Heart left ventricle (tissue), 16 donors: Measurements from ENCODE around the gene MCL1. TPM values are rescaled to one million over a fixed set of nuclear protein-coding genes. Genes with fewer than 3 reads are reported as not detected.
"Not testable (repeated sequence)": the region's sequence is repeated elsewhere in the genome, so short reads cannot be mapped to it uniquely, and the experiment has no call there.

Experiments
- ATAC-seq, 4 donors: fragments of 200-7000 bp; cut with Tn5 transposase; one replicate each; pipeline ENCODE4 v1.9.1; 2020 to 2022; ENCODE audit warnings: moderate library complexity in 4 of 4, mild to moderate bottlenecking in 3 of 4, moderate number of reproducible peaks in 1 of 4
- DNase-seq, 5 donors: peaks; one replicate each; pipeline ENCODE4 v3.0.0-alpha.2; 2020
- H3K27ac ChIP-seq, 12 donors: fragments of 200-600 bp; sonication (generic) in 4 of 12; one replicate each; pipeline versions ENCODE4 v1.5.0 to v1.8.0; 2016 to 2022; ENCODE audit warnings: mild to moderate bottlenecking in 2 of 12
- H3K27me3 ChIP-seq, 9 donors: fragments of 200-600 bp; sonication (generic) in 2 of 9; one replicate each; pipeline versions ENCODE4 v1.5.1 to v1.8.0; 2016 to 2022; ENCODE audit warnings: mild to moderate bottlenecking in 3 of 9
- H3K36me3 ChIP-seq, 9 donors: fragments of 200-600 bp; sonication (generic) in 2 of 9; one replicate each; pipeline versions ENCODE4 v1.5.0 to v1.8.0; 2018 to 2022; ENCODE audit warnings: mild to moderate bottlenecking in 2 of 9
- H3K4me1 ChIP-seq, 12 donors: fragments of 200-600 bp; sonication (generic) in 4 of 12; one replicate each; pipeline versions ENCODE4 v1.5.0 to v1.8.0; 2016 to 2022; ENCODE audit warnings: mild to moderate bottlenecking in 3 of 12
- H3K4me3 ChIP-seq, 12 donors: fragments of 200-600 bp; sonication (generic) in 4 of 12; one replicate each; pipeline versions ENCODE4 v1.5.0 to v1.8.0; 2017 to 2022; ENCODE audit warnings: mild to moderate bottlenecking in 9 of 12, moderate library complexity in 4 of 12
- H3K9me3 ChIP-seq, 12 donors: fragments of 200-600 bp; sonication (generic) in 4 of 12; one replicate each; pipeline versions ENCODE4 v1.5.0 to v1.8.0; 2016 to 2022; ENCODE audit warnings: mild to moderate bottlenecking in 1 of 12
- POLR2A ChIP-seq, 2 donors: fragments of 450-650 bp; IDR thresholded peaks; one replicate each; pipeline ENCODE4 v1.6.1; 2017; ENCODE audit warnings: antibody characterized with exemption in 2 of 2, mild to moderate bottlenecking in 2 of 2, moderate library complexity in 2 of 2
- WGBS, 4 donors: extraction: QIAGEN DNeasy Blood & Tissue Kit in 2 of 4; methylation state at CpG; one replicate each; pipeline versions ENCODE4 v1.1.5 to v1.1.7; 2013 to 2018; 5-methylcytosine and 5-hydroxymethylcytosine counted together
- intact Hi-C, 10 donors: fragments of 100-400 bp; cut with DNase I; formaldehyde crosslinking; loops; one replicate each; pipeline versions ENCODE4 v1.11.1 to v1.14.2; 2022
- polyA plus RNA-seq, 2 donors: library from polyadenylated mRNA; stranded (reverse); fragments of 200-250 nt; gene quantifications; one replicate each; pipeline ENCODE4 v1.2.3, GENCODE V29; 2013
- total RNA-seq, 9 donors: library from RNA; depleted of rRNA in 2 of 9; stranded (reverse); fragments of >200 nt in 2 of 9; fragmentation: NEBNext Ultra II Directional in 3 of 9; extraction: Animal tissue kit (Norgen Biotek cat#: 25700) in 3 of 9; gene quantifications; one replicate each; pipeline versions ENCODE4 v1.1.0 to v1.2.4, GENCODE V29; 2016 to 2023
- TF ChIP-seq, protein P1 (sequence below), 12 donors: fragments of 200-600 bp; sonication (generic) in 4 of 12; IDR thresholded peaks; one replicate each; pipeline versions ENCODE4 v1.5.0 to v1.8.0; 2018 to 2022; ENCODE audit warnings: antibody characterized with exemption in 12 of 12, mild to moderate bottlenecking in 5 of 12
- donor health status: ischemic (EF 13 %, LVEDD 7.1; RV severe dilation, severe dysfunction).
- donor health status: healthy with polysubstance abuse.
- donor health status: DM: no; HTN: yes; CAD: no.
- donor health status: DM: no; HTN: no; CAD: no.
- donor health status: ischemic (EF 25% LVEDD 6.9; RV normal size, moderate dysfunction).
- donor health status: ischemic (EF 25% LVEDD 5.7; RV mildly dilated, moderate dysfunction).
- donor health status: healthy.
- donor health status: DM: yes; HTN: yes; CAD: no.
- donor health status: ischemic (EF 35%, LVEDD 5.7; RV mildly dilated, moderate dysfunction).
- donor health status: nonischemic (EF 11% LVEDD 7.7; RV severe dilation, severe dysfunction).
- donor health status: DM: yes; HTN: yes; CAD: no.
- donor health status: PGD.
- donor health status: ischemic (EF 29% LVEDD 5.4; RV normal size, mild dysfunction).
- donor health status: nonischemic (EF 23%, LVEDD 6.1; RV moderate dilation, normal function).

MCL1 gene
- total and polyA plus RNA-seq, 11 donors: 57.1 to 180 (median 104) TPM

DNA sequence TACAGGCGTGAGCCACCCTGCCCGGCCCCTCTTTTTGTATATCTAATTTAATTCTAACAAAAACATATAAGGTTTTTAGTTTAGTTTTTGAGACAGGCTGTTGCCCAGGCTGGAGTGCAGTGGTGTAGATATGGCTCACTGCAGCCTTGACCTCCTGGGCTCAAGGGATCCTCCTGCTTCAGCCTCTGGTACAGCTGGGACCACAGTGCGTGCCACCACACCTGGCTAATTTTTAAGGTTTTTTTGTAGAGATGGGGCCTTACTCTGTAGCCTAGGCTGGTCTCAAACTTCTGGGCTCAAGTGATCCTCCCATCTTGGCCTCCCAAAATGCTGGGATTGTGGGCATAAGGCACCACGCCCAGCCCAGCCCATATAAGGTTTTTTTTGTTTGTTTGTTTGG lies 31.2 kb upstream of the MCL1 start:
- 96 to 100% (median 98%) methylated on average over 4 of the region's 4 CpGs for WGBS, 4 donors
- no peaks in the 10 kb centered on the region for H3K27me3 ChIP-seq
- H3K9me3 ChIP-seq: no peaks in the 10 kb centered on the region
- peaks cover 10 to 67% (median 46%) of the 10 kb centered on the region in 12 donors for H3K4me1 ChIP-seq
- intact Hi-C loops: no loop called here
- DNase-seq (no peak), ATAC-seq (no peak)
- H3K36me3 ChIP-seq: peaks cover 0 to 6% (median 0%) of the 10 kb centered on the region in 9 donors
- H3K27ac ChIP-seq: peak overlapping the region; percentile 54 to 99 (median 82)
- TF ChIP-seq POLR2A (IDR thresholded peaks at IDR 0.05): no peak
- TF ChIP-seq, protein P1, sequence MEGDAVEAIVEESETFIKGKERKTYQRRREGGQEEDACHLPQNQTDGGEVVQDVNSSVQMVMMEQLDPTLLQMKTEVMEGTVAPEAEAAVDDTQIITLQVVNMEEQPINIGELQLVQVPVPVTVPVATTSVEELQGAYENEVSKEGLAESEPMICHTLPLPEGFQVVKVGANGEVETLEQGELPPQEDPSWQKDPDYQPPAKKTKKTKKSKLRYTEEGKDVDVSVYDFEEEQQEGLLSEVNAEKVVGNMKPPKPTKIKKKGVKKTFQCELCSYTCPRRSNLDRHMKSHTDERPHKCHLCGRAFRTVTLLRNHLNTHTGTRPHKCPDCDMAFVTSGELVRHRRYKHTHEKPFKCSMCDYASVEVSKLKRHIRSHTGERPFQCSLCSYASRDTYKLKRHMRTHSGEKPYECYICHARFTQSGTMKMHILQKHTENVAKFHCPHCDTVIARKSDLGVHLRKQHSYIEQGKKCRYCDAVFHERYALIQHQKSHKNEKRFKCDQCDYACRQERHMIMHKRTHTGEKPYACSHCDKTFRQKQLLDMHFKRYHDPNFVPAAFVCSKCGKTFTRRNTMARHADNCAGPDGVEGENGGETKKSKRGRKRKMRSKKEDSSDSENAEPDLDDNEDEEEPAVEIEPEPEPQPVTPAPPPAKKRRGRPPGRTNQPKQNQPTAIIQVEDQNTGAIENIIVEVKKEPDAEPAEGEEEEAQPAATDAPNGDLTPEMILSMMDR (IDR thresholded peaks at IDR 0.05): no peak
- H3K4me3 ChIP-seq: no peak overlapping the region

DNA sequence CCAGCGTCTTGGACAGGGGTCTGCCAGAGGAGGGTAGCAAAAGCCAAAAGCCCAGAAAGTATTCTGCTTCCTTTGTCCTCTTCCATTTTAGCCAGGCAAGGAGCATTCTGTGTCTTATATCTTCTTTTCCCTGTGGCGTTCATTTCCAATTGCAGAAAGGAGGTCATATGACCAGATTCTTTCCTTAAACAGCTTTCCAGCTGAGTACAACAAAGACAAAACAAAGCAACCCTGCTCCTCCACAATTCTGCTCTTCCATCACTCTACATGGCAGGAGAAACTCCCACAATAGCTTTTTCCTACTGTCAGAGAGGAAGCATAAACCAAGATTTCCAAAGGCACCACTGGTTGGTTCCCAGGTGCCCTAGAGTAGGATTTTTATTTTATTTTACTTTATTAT lies 30.3 kb upstream of the MCL1 start:
- TF ChIP-seq, protein P1 (IDR thresholded peaks at IDR 0.05): no peak
- no peak for TF ChIP-seq POLR2A (IDR thresholded peaks at IDR 0.05)
- H3K27ac ChIP-seq: peak overlapping the region; percentile 1 to 99 (median 82)
- no peaks in the 10 kb centered on the region for H3K27me3 ChIP-seq
- peaks cover 10 to 66% (median 48%) of the 10 kb centered on the region in 12 donors for H3K4me1 ChIP-seq
- intact Hi-C loops: no loop called here
- H3K36me3 ChIP-seq: peaks cover 0 to 6% (median 0%) of the 10 kb centered on the region in 9 donors
- DNase-seq (no peak), ATAC-seq (no peak)
- H3K9me3 ChIP-seq: no peaks in the 10 kb centered on the region
- H3K4me3 ChIP-seq: no peak overlapping the region
- 20 to 28% (median 23%) methylated on average over 2 of the region's 2 CpGs for WGBS, 4 donors

DNA sequence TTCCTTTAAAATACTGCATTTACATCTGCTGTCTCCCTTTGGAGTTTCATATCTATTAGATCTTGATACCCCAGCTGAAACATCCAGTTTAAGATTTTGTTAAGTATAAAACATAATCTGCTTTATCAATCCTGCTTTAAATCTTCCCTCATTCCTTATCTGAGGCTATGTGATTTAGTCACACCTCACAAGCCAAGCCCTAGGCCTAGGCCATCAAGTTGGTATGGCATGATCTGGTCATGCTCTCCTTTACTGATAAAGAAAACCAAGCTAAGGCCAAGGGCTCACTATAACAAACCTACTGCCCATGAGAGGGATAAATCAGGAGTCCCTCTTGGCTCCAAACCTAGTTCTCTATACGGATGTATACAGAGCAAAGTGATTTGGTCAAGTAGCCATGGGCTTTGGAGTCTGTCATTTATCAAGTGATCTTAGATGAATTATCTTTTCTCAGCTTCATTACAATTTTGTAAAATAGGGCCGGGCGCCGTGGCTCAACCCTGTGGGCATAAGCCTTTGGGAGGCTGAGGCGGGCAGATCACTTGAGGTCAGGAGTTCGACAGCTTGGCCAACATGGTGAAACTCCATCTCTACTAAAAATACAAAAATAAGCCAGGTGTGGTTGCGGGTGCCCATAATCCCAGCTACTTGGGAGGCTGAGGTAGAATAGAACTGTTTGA lies 27.2 kb upstream of the MCL1 start:
- no peaks in the 10 kb centered on the region for H3K27me3 ChIP-seq
- no peak for DNase-seq
- no peak for ATAC-seq
- intact Hi-C loops: no loop called here
- no peak for TF ChIP-seq POLR2A (IDR thresholded peaks at IDR 0.05)
- TF ChIP-seq, protein P1 (IDR thresholded peaks at IDR 0.05): no peak
- H3K4me3 ChIP-seq: no peak overlapping the region
- H3K27ac ChIP-seq: peak overlapping the region in 1 of 12 donors; percentile 5
- no peaks in the 10 kb centered on the region for H3K9me3 ChIP-seq
- WGBS, 4 donors: 96 to 98% (median 98%) methylated on average over 7 of the region's 7 CpGs
- peaks cover 5 to 46% (median 29%) of the 10 kb centered on the region in 12 donors for H3K4me1 ChIP-seq
- H3K36me3 ChIP-seq: peaks cover 0 to 3% (median 0%) of the 10 kb centered on the region in 9 donors

DNA sequence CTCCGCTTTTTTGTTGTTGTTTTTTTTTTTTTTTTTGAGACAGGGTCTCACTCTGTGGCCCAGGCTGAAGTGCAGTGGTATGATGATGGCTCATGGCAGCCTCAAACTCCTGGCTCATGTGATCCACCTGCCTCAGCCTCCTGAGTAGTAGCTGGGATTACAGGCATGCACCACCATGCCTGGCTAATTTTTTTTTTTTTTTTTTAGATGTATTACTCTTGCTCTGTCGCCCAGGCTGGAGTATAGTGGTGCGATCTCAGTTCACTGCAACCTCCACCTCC lies 26.0 kb upstream of the MCL1 start:
- ATAC-seq, H3K27me3 ChIP-seq, DNase-seq, H3K4me3 ChIP-seq, H3K9me3 ChIP-seq, H3K36me3 ChIP-seq: not testable (repeated sequence)
- Histone ChIP-seq H3K4me1 (peaks cover 3 to 34% (median 20%) of the 10 kb centered on the region in 12 donors), H3K27ac (peak overlapping the region in 5 of 12 donors; percentile 76 to 90 (median 81))
- 96 to 100% (median 97%) methylated on average over 3 of the region's 3 CpGs for WGBS, 4 donors
- intact Hi-C loops: loop anchor here in 1 of 10 donors (2.0 kb wide), 1 partner anchor 25 kb away; no protein-coding TSS in a partner anchor

DNA sequence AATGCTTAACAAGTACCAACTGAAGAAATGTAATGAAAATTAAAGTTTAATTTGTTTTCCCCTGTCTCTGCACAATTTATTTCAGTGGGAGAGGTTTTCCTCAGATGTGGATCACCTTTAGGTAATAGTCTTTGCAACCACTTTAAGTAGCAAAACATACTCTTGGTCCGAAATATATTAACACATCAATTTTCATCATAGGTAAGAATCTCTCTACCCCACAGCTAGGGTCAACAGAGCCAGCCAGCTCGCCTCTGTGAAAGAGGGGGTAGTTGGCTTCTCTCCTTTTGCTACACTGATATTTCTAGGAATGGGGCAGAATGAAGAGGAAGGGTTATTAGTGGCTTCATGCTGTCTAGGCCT lies 24.8 kb upstream of the MCL1 start:
- Histone ChIP-seq H3K36me3 (peaks cover 0 to 18% (median 0%) of the 10 kb centered on the region in 9 donors), H3K27ac (peak overlapping the region; percentile 3 to 90 (median 78)), H3K9me3 (no peaks in the 10 kb centered on the region), H3K4me1 (peaks cover 0 to 22% (median 14%) of the 10 kb centered on the region in 12 donors), H3K4me3 (no peak overlapping the region), H3K27me3 (no peaks in the 10 kb centered on the region)
- ATAC-seq: no peak
- intact Hi-C loops: loop anchor here in 1 of 10 donors (2.0 kb wide), 1 partner anchor 23 kb away; no protein-coding TSS in a partner anchor
- WGBS, 4 donors: 95 to 100% (median 97%) methylated on average over 2 of the region's 2 CpGs
- no peak for DNase-seq
- no peak for TF ChIP-seq POLR2A (IDR thresholded peaks at IDR 0.05)
- TF ChIP-seq, protein P1 (IDR thresholded peaks at IDR 0.05): no peak
